ENCODE results near the gene HABP4. TPM values are rescaled to one million over a fixed set of nuclear protein-coding genes. Genes with fewer than 3 reads are reported as not detected.

HABP4 gene
- total and polyA plus RNA-seq, 3 donors from 2014 or later: 30.6 to 67.2 (median 46.9) TPM

DNA sequence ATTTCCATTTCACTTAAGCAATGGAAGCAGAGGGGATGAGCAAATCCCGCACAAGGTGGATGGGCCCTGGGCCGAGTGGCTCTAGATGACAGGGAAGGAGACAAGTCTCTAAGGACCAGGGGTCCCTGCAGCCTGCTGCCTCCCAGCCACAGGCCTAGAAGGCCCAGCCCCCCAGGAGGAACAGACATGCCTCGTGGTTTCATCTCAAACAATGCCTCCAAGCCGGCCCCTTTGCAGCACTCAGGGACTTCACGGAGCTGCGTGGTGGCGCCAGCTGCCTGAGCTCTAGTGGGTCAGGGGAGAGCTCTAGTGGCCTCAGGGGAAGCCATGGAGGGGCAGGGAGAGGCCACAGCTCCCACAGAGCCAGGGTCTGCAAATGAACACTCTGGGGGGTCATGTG, 48.8 kb downstream of the HABP4 start:
- no peak for DNase-seq
- no peak for TF ChIP-seq POLR2A (IDR thresholded peaks at IDR 0.05)
- TF ChIP-seq, protein P1, sequence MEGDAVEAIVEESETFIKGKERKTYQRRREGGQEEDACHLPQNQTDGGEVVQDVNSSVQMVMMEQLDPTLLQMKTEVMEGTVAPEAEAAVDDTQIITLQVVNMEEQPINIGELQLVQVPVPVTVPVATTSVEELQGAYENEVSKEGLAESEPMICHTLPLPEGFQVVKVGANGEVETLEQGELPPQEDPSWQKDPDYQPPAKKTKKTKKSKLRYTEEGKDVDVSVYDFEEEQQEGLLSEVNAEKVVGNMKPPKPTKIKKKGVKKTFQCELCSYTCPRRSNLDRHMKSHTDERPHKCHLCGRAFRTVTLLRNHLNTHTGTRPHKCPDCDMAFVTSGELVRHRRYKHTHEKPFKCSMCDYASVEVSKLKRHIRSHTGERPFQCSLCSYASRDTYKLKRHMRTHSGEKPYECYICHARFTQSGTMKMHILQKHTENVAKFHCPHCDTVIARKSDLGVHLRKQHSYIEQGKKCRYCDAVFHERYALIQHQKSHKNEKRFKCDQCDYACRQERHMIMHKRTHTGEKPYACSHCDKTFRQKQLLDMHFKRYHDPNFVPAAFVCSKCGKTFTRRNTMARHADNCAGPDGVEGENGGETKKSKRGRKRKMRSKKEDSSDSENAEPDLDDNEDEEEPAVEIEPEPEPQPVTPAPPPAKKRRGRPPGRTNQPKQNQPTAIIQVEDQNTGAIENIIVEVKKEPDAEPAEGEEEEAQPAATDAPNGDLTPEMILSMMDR (IDR thresholded peaks at IDR 0.05): no peak
- Histone ChIP-seq H3K27ac (no peak overlapping the region), H3K27me3 (no peaks in the 10 kb centered on the region), H3K4me3 (no peak overlapping the region), H3K9me3 (no peaks in the 10 kb centered on the region), H3K36me3 (ENCODE audit: low read depth, missing control alignments) (no peaks in the 10 kb centered on the region), H3K4me1 (no peaks in the 10 kb centered on the region)
- WGBS, 2 donors: 91 to 94% methylated on average over 7 of the region's 7 CpGs
- intact Hi-C loops (cut with DNase I; ENCODE audit: low total_unique reads): no loop called here

GRCh38 chr9:96499257-96499656, 49.3 kb downstream of the HABP4 start:
- TF ChIP-seq, protein P1 (IDR thresholded peaks at IDR 0.05): no peak
- no peak for TF ChIP-seq POLR2A (IDR thresholded peaks at IDR 0.05)
- WGBS, 2 donors: 85 to 91% methylated on average over 5 to 7 of the region's 7 CpGs
- Histone ChIP-seq H3K9me3 (no peaks in the 10 kb centered on the region), H3K36me3 (ENCODE audit: low read depth, missing control alignments) (no peaks in the 10 kb centered on the region), H3K27ac (no peak overlapping the region), H3K4me1 (peaks cover 2% of the 10 kb centered on the region), H3K4me3 (no peak overlapping the region), H3K27me3 (no peaks in the 10 kb centered on the region)
- intact Hi-C loops (cut with DNase I; ENCODE audit: low total_unique reads): no loop called here
- no peak for DNase-seq

GRCh38 chr9:96500696-96501632, 51.0 kb downstream of the HABP4 start:
- Histone ChIP-seq H3K27ac (no peak overlapping the region), H3K4me3 (no peak overlapping the region), H3K4me1 (peaks cover 10% of the 10 kb centered on the region), H3K9me3 (no peaks in the 10 kb centered on the region), H3K36me3 (ENCODE audit: low read depth, missing control alignments) (no peaks in the 10 kb centered on the region), H3K27me3 (no peaks in the 10 kb centered on the region)
- intact Hi-C loops (cut with DNase I; ENCODE audit: low total_unique reads): no loop called here
- 91 to 94% methylated on average over 14 of the region's 14 CpGs for WGBS, 2 donors
- DNase-seq: no peak
- no peak for TF ChIP-seq POLR2A (IDR thresholded peaks at IDR 0.05)
- TF ChIP-seq, protein P1 (IDR thresholded peaks at IDR 0.05): no peak

DNA sequence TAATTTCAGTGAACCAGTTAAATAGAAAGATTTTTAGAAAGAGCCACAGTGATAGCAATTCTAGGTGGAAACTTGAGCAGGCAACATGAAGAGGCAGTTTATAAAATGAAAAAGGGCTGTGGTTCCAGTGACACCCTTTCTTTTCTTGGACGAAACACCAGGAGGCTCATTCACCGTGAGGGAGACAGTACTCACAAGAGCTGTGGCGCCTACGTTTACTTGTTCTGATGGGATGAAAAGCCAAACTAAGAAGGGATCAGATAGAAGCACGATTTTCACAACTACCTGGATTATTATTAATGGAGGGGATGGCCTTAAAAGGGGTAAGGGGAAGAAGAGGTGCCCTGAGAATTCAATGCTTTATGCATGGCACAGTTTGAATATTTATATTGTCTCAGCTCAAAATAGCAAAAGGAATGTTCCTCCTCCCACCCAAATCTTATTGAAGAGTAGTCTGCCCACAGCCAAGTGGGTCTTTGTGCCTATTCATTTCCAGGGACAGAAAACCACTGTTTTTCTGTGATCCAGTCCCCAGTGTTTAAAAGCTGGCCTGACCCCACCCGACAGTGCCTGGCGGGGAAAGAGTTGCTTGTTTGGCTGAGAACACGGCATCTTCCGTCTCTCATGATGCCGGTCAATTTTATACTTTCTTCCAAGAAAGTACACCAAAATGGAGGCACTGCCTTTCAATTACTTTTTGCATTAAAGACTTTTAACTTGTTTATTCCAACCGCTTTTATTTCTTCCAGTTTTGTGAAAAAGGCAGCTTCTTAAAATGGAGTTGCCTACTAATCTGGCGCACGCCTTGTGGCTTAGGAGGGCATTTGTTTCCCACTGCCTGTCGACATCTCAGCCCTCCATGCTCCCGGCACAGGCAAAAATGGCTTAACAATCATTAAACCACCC, 51.9 kb downstream of the HABP4 start:
- TF ChIP-seq, protein P1 (IDR thresholded peaks at IDR 0.05): no peak
- no peak for TF ChIP-seq POLR2A (IDR thresholded peaks at IDR 0.05)
- intact Hi-C loops (cut with DNase I; ENCODE audit: low total_unique reads): no loop called here
- Histone ChIP-seq H3K36me3 (ENCODE audit: low read depth, missing control alignments) (no peaks in the 10 kb centered on the region), H3K9me3 (no peaks in the 10 kb centered on the region), H3K4me1 (peaks cover 10% of the 10 kb centered on the region), H3K27ac (no peak overlapping the region), H3K4me3 (no peak overlapping the region), H3K27me3 (no peaks in the 10 kb centered on the region)
- no peak for DNase-seq
- WGBS, 2 donors: 95 to 96% methylated on average over 15 of the region's 15 CpGs
